GM12891 (cell line): ENCODE measurements around the gene GLRX3.

Experiments used
- PAX5 ChIP-seq: IDR thresholded peaks from 2 replicates; pipeline ENCODE4 v1.6.1; 2011; ENCODE audit warnings: low read length, moderate library complexity, mild to moderate bottlenecking; ENCODE audit not compliant: insufficient read depth, severe bottlenecking
- POLR2A ChIP-seq: IDR thresholded peaks from 2 replicates; pipeline ENCODE4 v1.6.1; 2011; ENCODE audit warnings: low read depth, low read length, control low read depth
- POLR2AphosphoS5 ChIP-seq: IDR thresholded peaks from 2 replicates; pipeline ENCODE4 v1.6.1; 2011; ENCODE audit warnings: low read depth, low read length, control low read depth
- POU2F2 ChIP-seq: IDR thresholded peaks from 2 replicates; pipeline ENCODE4 v1.6.1; 2011; ENCODE audit warnings: low read depth, mild to moderate bottlenecking, control low read depth, low read length, moderate library complexity
- SPI1 ChIP-seq: IDR thresholded peaks from 2 replicates; pipeline ENCODE4 v1.6.1; 2011; ENCODE audit warnings: low read depth, low read length, control low read depth
- TAF1 ChIP-seq: IDR thresholded peaks from 2 replicates; pipeline ENCODE4 v1.6.1; 2011; ENCODE audit warnings: low read depth, low read length, control low read depth

DNA sequence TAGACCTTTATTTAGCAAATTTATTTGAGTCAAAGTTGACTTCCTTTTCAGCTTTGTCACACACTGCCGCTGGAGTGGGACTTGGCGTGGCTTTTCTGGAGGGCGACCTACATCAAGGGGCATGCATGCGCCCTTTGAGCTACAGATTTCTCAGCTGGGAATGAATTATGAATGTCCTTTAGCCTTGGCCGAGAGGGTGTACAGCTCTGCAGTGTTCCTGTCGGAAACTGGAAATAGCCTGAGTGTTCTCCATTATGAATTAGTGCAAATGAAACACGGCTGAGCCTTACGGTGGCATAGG lies 79.7 kb downstream of the GLRX3 start:
- no peak for TF ChIP-seq POU2F2
- no peak for TF ChIP-seq POLR2A
- no peak for TF ChIP-seq POLR2AphosphoS5
- no peak for TF ChIP-seq TAF1
- no peak for TF ChIP-seq SPI1
- no peak for TF ChIP-seq PAX5
